Hematopoietic multipotent progenitor cell treated with erythropoietin and hydrocortisone succinate and interleukin-3 and kit ligand, for 17 days (in vitro differentiated cells): ENCODE results near the gene VKORC1L1.
"Not testable (repeated sequence)": the region's sequence is repeated elsewhere in the genome, so short reads cannot be mapped to it uniquely, and the experiment has no call there.

ENCODE experiments used
- DNase-seq: peaks from one replicate; pipeline ENCODE4 v3.0.0-alpha.2; 2015; ENCODE audit warnings: low spot score

The VKORC1L1 gene

GRCh38 chr7:65938336-65938895, 65.5 kb downstream of the VKORC1L1 start:
- DNase-seq = no peak

- not testable (repeated sequence) for DNase-seq
These were observed 72.9 kb downstream of the VKORC1L1 start for GRCh38 chr7:65945787-65946186.

- no peak for DNase-seq
These were observed 74.0 kb downstream of the VKORC1L1 start for GRCh38 chr7:65946904-65947303.

- DNase-seq = peak; percentile 14
These were observed 79.1 kb downstream of the VKORC1L1 start for GRCh38 chr7:65951837-65952578.

- DNase-seq = no peak
These were observed 80.3 kb downstream of the VKORC1L1 start for GRCh38 chr7:65953001-65953720.

- DNase-seq = no peak
These were observed 81.1 kb downstream of the VKORC1L1 start for GRCh38 chr7:65953890-65954450.

GRCh38 chr7:65955718-65956117, 82.8 kb downstream of the VKORC1L1 start:
- DNase-seq = no peak

- no peak for DNase-seq
These were observed 87.6 kb downstream of the VKORC1L1 start for GRCh38 chr7:65960351-65961074.

GRCh38 chr7:65962033-65962432, 89.2 kb downstream of the VKORC1L1 start:
- no peak for DNase-seq

GRCh38 chr7:65964671-65965070, 91.8 kb downstream of the VKORC1L1 start:
- DNase-seq = not testable (repeated sequence)

GRCh38 chr7:65966146-65966545, 93.3 kb downstream of the VKORC1L1 start:
- no peak for DNase-seq

GRCh38 chr7:65967361-65968155, 94.7 kb downstream of the VKORC1L1 start:
- no peak for DNase-seq

- DNase-seq = no peak
These were observed 95.6 kb downstream of the VKORC1L1 start for GRCh38 chr7:65968256-65969185.

GRCh38 chr7:65971021-65971420, 98.1 kb downstream of the VKORC1L1 start:
- DNase-seq = no peak

- no peak for DNase-seq
These were observed 100.1 kb downstream of the VKORC1L1 start for GRCh38 chr7:65972976-65973375.

- no peak for DNase-seq
These were observed 101.4 kb downstream of the VKORC1L1 start for GRCh38 chr7:65974191-65974801.

- DNase-seq = no peak
These were observed 102.0 kb downstream of the VKORC1L1 start for GRCh38 chr7:65974876-65975275.

- no peak for DNase-seq
These were observed 103.1 kb downstream of the VKORC1L1 start for GRCh38 chr7:65975814-65976445.

- DNase-seq = no peak
These were observed 103.9 kb downstream of the VKORC1L1 start for GRCh38 chr7:65976659-65977196.
